Hepatocyte (in vitro differentiated cells): Measurements from ENCODE around the gene DNAH17.

Experiments used
- CTCF ChIP-seq: fragments of 200-600 bp; sonication (generic); IDR thresholded peaks from 2 replicates; pipeline ENCODE4 v1.5.1; 2016; ENCODE audit warnings: antibody characterized with exemption, mild to moderate bottlenecking; ENCODE audit not compliant: poor library complexity
- EZH2 ChIP-seq: fragments of 200-600 bp; sonication (generic); IDR thresholded peaks from 2 replicates; pipeline ENCODE4 v1.6.1; 2016; ENCODE audit warnings: antibody characterized with exemption, mild to moderate bottlenecking, borderline replicate concordance
- EZH2phosphoT487 ChIP-seq: fragments of 200-600 bp; sonication (generic); IDR thresholded peaks from one replicate; pipeline ENCODE4 v1.6.1; 2018; ENCODE audit warnings: antibody characterized with exemption, mild to moderate bottlenecking, low read depth, moderate library complexity; ENCODE audit not compliant: unreplicated experiment, severe bottlenecking

GRCh38 chr17:78441271-78441971 lies 135.8 kb downstream of the DNAH17 start:
- TF ChIP-seq CTCF (no peak), EZH2phosphoT487 (no peak), EZH2 (no peak)
